HS-27A (cell line): ENCODE data around the gene HYDIN.
"Not testable (repeated sequence)": the region's sequence is repeated elsewhere in the genome, so short reads cannot be mapped to it uniquely, and the experiment has no call there.

Experiments used
- DNase-seq: peaks from one replicate; pipeline ENCODE4 v3.0.0-alpha.2; 2012; ENCODE audit warnings: low read depth, missing footprints

Gene HYDIN

GRCh38 chr16:71225145-71225544, 5.4 kb downstream of the HYDIN start:
- DNase-seq, result no peak

GRCh38 chr16:71218306-71218963, 12.1 kb downstream of the HYDIN start:
- DNase-seq, result no peak

DNA sequence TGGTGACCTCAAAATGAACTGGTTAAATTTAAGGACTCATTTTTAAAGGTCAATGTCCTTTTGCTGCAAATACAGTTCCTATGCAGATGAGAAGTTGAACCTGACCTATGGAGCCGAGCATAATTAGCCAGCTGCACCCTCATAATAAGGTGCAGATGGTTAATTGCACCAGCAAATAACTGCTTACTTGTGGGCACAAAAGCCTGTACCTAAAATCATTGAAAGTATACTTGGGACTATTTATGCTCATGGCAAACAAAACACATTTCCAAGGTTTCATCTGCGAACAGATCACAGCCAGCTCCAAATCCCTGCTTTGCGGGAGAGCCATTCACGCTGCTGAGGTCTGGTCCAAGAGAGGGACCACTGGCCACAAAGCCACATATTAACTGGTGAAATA, 13.0 kb downstream of the HYDIN start:
- no peak for DNase-seq

GRCh38 chr16:71216714-71217113, 13.8 kb downstream of the HYDIN start:
- no peak for DNase-seq

DNA sequence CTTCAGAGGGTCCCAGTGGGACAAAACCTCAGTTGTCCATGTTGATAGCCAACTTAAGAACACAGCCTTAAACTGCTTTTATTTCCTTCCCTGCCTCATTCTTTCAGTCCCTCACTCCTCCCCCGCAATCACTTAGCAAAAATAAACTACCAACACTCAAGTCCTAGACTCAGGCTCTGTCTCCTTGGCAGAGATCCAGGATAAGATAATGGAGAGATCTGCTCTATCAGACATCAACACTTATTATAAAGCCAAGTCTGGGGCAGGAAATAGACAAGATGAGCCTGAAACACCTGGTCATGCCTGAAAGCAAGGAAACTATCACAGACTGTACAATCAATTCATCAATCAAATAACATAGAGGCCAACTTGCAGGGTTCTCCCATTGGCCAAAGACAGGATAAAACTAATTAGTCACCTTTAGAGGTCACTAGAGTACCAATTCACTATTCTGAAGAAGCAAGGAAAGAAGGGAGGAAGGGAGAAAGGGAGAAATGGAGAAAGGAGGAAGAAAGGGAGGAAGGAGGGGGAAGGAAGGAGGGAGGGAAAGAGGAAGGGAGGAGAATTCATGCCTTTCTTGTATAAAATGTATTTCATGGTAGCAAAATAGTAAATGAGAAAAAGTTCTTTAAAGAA, 15.7 kb downstream of the HYDIN start:
- DNase-seq, result no peak

DNA sequence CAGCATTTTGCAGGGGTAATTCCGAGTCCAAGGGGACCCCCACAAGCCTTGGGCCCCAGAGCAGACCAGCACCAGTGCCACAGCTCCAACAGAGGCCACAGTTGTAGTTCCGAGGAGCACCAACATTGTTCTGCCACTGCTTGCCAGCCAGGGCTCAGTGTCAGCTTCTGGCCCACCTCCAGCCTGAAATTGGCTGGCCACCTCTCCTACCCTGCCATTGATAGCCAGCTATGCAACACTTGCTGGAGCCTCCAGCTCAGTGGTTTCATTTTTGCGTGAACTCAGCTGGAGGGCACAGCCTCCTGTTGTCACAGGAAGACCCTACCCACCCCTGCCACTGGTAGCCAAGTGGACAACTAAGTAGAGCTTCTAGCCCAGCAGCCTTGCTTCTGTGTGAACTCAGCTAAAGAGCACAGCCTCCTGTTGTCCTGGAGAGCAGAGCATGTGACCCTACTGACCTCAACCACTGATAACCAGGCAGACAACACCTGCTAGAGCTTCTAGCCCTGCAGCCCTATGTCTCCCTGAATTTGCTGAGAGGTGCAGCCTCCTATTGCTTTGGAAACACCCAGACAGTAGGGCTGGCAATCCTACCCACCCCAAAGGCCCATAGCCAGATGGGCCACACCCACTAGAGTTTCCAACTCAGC, 24.9 kb downstream of the HYDIN start:
- no peak for DNase-seq

DNA sequence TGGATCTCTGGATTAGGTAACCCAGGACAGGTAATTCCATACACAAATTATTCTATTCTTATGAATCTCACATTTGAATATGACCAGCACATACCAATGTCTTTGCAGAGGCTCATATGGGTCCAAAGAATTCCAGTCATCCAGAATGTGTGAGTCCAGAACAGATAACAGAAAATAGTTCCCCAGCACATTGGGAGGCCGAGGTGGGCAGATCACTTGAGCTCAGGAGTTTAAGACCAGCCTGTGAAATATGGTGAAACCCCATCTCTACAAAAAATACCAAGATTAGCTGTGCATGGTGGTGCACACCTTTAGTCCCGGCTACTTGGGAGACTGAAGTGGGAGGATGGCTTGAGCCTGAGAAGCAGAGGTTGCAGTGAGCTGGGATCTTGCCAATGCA, 26.9 kb downstream of the HYDIN start:
- DNase-seq, result no peak

- DNase-seq, result no peak
These were observed 29.0 kb downstream of the HYDIN start for GRCh38 chr16:71201556-71201955.

GRCh38 chr16:71201054-71201453, 29.5 kb downstream of the HYDIN start:
- no peak for DNase-seq

GRCh38 chr16:71198408-71198807, 32.1 kb downstream of the HYDIN start:
- DNase-seq, result no peak

- DNase-seq, result no peak
These were observed 38.1 kb downstream of the HYDIN start for GRCh38 chr16:71192387-71192786.

DNA sequence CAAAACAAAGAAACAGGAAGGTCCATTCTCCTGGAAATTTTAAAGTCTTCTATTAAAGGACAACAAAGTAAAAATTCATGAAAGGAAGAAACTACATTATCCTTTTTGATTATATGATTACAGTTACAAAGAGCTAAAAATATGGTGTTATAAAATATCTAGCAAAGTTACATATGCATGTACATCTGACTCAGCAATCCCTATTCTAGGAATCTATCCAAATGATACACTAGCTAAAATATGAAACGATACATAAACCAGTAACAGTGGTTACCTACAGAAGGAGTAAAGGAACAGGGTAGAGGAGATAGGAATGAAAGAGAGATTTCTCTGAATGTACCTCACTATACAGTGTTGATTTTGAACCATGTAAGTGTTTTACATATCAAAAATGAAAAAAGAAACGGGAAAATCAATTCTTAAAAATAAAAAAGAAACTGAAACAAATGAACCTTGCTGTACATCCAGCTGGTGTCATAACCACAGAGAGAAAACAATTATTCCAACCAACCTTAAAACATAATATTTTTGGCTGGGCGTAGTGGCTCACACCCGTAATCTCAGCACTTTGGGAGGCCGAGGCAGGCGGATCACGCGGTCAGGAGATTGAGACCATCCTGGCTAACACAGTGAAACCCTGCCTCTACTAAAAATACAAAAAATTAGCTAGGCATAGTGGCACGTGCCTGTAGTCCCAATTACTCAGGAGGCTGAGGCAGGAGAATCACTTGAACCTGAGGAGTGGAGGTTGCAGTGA, 41.4 kb downstream of the HYDIN start:
- DNase-seq, result no peak

GRCh38 chr16:71185347-71185746, 45.2 kb downstream of the HYDIN start:
- no peak for DNase-seq

DNA sequence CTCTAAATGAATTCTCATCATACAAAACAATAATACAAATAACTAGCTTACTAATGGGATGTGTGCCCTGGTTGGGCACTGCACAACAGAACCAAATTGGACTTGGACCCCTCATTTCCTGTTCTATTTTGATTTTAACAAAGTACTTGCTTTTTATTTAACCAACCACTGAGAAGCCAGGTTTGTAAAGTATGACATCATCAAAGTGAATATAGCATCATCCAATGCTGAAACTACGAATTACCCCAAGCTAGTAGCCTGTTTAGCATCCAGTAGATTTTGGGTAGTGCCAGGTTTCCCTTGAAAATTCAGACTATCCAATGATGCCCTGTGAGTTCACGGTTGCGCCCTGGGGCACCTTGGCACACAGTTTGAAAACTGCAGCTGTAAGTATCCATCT, 51.0 kb downstream of the HYDIN start:
- no peak for DNase-seq

- no peak for DNase-seq
These were observed 57.9 kb downstream of the HYDIN start for GRCh38 chr16:71172481-71173207.

- not testable (repeated sequence) for DNase-seq
These were observed 69.5 kb downstream of the HYDIN start for GRCh38 chr16:71161007-71161406.

DNA sequence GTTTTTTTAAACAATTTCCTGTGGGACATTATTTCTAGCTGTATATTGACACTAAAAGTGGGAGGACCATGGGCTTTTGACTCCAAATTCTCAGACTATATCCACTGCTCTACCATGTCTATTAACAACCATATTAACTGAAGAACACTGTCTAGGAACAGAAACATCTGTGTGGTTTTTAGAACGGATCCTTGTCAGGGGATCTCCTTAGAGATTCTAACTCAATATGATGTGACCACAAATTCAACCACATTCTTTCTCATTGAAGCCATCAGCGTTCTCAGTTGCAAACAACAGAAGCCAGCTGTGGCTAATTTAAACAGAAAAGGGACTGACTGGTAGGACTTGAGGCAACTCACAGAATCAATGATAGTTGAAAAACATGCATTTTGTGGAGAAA, 73.2 kb downstream of the HYDIN start:
- DNase-seq, result not testable (repeated sequence)

DNA sequence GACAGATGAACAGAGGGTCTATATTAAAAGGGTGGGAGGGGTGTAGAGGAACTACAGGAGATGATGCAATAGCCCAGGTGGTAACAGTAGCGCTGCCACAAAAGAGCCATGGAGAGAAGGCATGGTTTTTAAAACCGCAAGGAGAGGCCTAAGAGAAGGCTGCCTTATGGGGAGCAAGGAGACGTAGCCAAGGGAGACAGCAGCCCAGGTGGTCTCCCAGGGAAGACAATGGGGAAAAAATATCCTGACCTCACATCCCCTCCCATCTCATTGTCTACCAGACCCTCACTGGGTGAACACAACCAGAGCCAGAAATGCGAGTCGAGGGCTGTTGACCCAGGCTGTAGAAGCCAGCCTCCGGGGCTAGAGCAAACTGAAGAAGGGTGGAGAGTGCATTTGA, 77.2 kb downstream of the HYDIN start:
- not testable (repeated sequence) for DNase-seq

GRCh38 chr16:71151654-71152053, 78.9 kb downstream of the HYDIN start:
- not testable (repeated sequence) for DNase-seq

DNA sequence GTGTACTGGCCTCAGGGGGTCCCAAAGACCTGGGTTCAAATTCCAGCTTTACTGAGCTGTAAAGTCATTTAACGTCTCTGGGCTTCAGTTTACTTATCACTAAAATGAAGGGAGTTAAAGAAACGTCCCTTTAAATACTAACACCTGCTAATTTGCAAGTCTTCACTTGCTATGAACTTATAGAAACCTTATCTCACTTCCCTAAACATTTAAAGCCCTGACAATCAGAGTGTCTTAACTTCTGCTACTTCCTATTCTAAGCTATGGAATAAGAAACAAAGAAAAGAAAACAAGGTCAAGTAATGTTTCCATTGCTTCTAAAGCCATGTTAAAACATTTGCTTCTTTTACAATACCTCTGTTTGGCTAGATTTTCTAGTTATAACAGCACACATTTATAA, 87.3 kb downstream of the HYDIN start:
- not testable (repeated sequence) for DNase-seq

- DNase-seq, result not testable (repeated sequence)
These were observed 120.0 kb downstream of the HYDIN start for GRCh38 chr16:71110565-71110964.

GRCh38 chr16:71109656-71110208, 120.8 kb downstream of the HYDIN start:
- DNase-seq, result not testable (repeated sequence)
